IgD-negative memory B cell (primary cell): Measurements from ENCODE around the gene SMYD4. TPM values are rescaled to one million over a fixed set of nuclear protein-coding genes. Genes with fewer than 3 reads are reported as not detected.
"Not testable (repeated sequence)": the region's sequence is repeated elsewhere in the genome, so short reads cannot be mapped to it uniquely, and the experiment has no call there.

Source experiments
- H3K27ac Mint-ChIP-seq, 3 donors: one replicate each; pipeline ENCODE4 v1.8.0; 2020 to 2022; ENCODE audit warnings: mild to moderate bottlenecking in 3 of 3, mixed read lengths in 3 of 3, moderate library complexity in 1 of 3
- H3K27me3 Mint-ChIP-seq: one replicate; pipeline ENCODE4 v1.8.0; 2021; ENCODE audit warnings: mixed read lengths
- H3K36me3 Mint-ChIP-seq: one replicate; pipeline ENCODE4 v1.8.0; 2020; ENCODE audit warnings: mild to moderate bottlenecking, mixed read lengths
- H3K4me1 Mint-ChIP-seq, 3 donors: one replicate each; pipeline ENCODE4 v1.8.0; 2020 to 2022; ENCODE audit warnings: mixed read lengths in 3 of 3, mild to moderate bottlenecking in 1 of 3
- H3K4me3 Mint-ChIP-seq, 4 donors: one replicate each; pipeline ENCODE4 v1.8.0; 2020 to 2022; ENCODE audit warnings: mild to moderate bottlenecking in 4 of 4, mixed read lengths in 4 of 4, moderate library complexity in 3 of 4
- H3K9me3 Mint-ChIP-seq, 3 donors: one replicate each; pipeline ENCODE4 v1.8.0; 2020 to 2021; ENCODE audit warnings: mixed read lengths in 3 of 3, mild to moderate bottlenecking in 1 of 3
- polyA plus RNA-seq: library from polyadenylated mRNA; unstranded; fragments of 300-500 nt; fragmentation: Illumina TruSeq; gene quantifications from one replicate; pipeline ENCODE4 v1.2.3, GENCODE V29; 2021

Gene SMYD4
- 12.7 TPM for polyA plus RNA-seq

- Mint-ChIP-seq H3K9me3 (no peaks in the 10 kb centered on the region), H3K36me3 (peaks cover 9% of the 10 kb centered on the region), H3K27me3 (no peaks in the 10 kb centered on the region), H3K27ac (peak within 1 kb of the TSS; percentile 85 to 95 (median 92)), H3K4me3 (peak within 1 kb of the TSS; percentile 91 to 97 (median 96)), H3K4me1 (peaks cover 26 to 39% (median 35%) of the 10 kb centered on the region in 3 donors)
Observed at GRCh38 chr17:1829592-1830257, at the start of gene SMYD4, which contains the start of gene RPA1. TSS of gene SMYD4 (minus strand) at chr17:1829902. CDS start at chr17:1827994, 1,908 bp downstream. TSS of gene RPA1 (plus strand) at chr17:1830005. CDS start at chr17:1830094, 89 bp downstream.

GRCh38 chr17:1878419-1879121, 48.9 kb upstream of the SMYD4 start:
- Mint-ChIP-seq H3K9me3 (no peaks in the 10 kb centered on the region), H3K27me3 (no peaks in the 10 kb centered on the region), H3K36me3 (peaks cover 3% of the 10 kb centered on the region), H3K4me3 (no peak overlapping the region), H3K4me1 (no peaks in the 10 kb centered on the region), H3K27ac (no peak overlapping the region)

- no peak overlapping the region for H3K4me3 Mint-ChIP-seq
- peaks cover 3% of the 10 kb centered on the region for H3K36me3 Mint-ChIP-seq
- H3K27me3 Mint-ChIP-seq, result no peaks in the 10 kb centered on the region
- no peak overlapping the region for H3K27ac Mint-ChIP-seq
- peaks cover 0 to 3% (median 0%) of the 10 kb centered on the region in 3 donors for H3K4me1 Mint-ChIP-seq
- no peaks in the 10 kb centered on the region for H3K9me3 Mint-ChIP-seq
Observed at GRCh38 chr17:1875597-1875996, 45.9 kb upstream of the SMYD4 start.

GRCh38 chr17:1873418-1873817, 43.7 kb upstream of the SMYD4 start:
- Mint-ChIP-seq H3K27ac (peak overlapping the region in 1 of 3 donors; percentile 57), H3K9me3 (no peaks in the 10 kb centered on the region), H3K4me1 (peaks cover 0 to 3% (median 0%) of the 10 kb centered on the region in 3 donors), H3K4me3 (no peak overlapping the region), H3K36me3 (no peaks in the 10 kb centered on the region), H3K27me3 (no peaks in the 10 kb centered on the region)

- Mint-ChIP-seq H3K36me3 (no peaks in the 10 kb centered on the region), H3K9me3 (no peaks in the 10 kb centered on the region), H3K27ac (peak overlapping the region in 1 of 3 donors; percentile 57), H3K27me3 (no peaks in the 10 kb centered on the region), H3K4me1 (peaks cover 0 to 3% (median 0%) of the 10 kb centered on the region in 3 donors), H3K4me3 (no peak overlapping the region)
Observed at GRCh38 chr17:1872976-1873375, 43.3 kb upstream of the SMYD4 start.

- Mint-ChIP-seq H3K36me3 (no peaks in the 10 kb centered on the region), H3K4me3 (no peak overlapping the region), H3K4me1 (peaks cover 0 to 3% (median 0%) of the 10 kb centered on the region in 3 donors), H3K27me3 (no peaks in the 10 kb centered on the region), H3K9me3 (no peaks in the 10 kb centered on the region), H3K27ac (no peak overlapping the region)
Observed at GRCh38 chr17:1872254-1872653, 42.6 kb upstream of the SMYD4 start.

GRCh38 chr17:1871756-1872155, 42.1 kb upstream of the SMYD4 start:
- H3K36me3 Mint-ChIP-seq, result no peaks in the 10 kb centered on the region
- H3K4me3 Mint-ChIP-seq, result no peak overlapping the region
- H3K27ac Mint-ChIP-seq, result peak overlapping the region in 1 of 3 donors; percentile 67
- peaks cover 0 to 5% (median 0%) of the 10 kb centered on the region in 3 donors for H3K4me1 Mint-ChIP-seq
- no peaks in the 10 kb centered on the region for H3K9me3 Mint-ChIP-seq
- H3K27me3 Mint-ChIP-seq, result no peaks in the 10 kb centered on the region

- H3K36me3 Mint-ChIP-seq, result no peaks in the 10 kb centered on the region
- peak overlapping the region in 1 of 3 donors; percentile 50 for H3K27ac Mint-ChIP-seq
- peaks cover 0 to 5% (median 0%) of the 10 kb centered on the region in 3 donors for H3K4me1 Mint-ChIP-seq
- no peaks in the 10 kb centered on the region for H3K27me3 Mint-ChIP-seq
- H3K9me3 Mint-ChIP-seq, result no peaks in the 10 kb centered on the region
- no peak overlapping the region for H3K4me3 Mint-ChIP-seq
Observed at GRCh38 chr17:1870592-1870991, 40.9 kb upstream of the SMYD4 start.

GRCh38 chr17:1868090-1868489, 38.4 kb upstream of the SMYD4 start:
- Mint-ChIP-seq H3K9me3 (no peaks in the 10 kb centered on the region), H3K27ac (no peak overlapping the region), H3K36me3 (no peaks in the 10 kb centered on the region), H3K4me1 (peaks cover 0 to 7% (median 1%) of the 10 kb centered on the region in 3 donors), H3K4me3 (no peak overlapping the region), H3K27me3 (no peaks in the 10 kb centered on the region)

GRCh38 chr17:1867307-1867706, 37.6 kb upstream of the SMYD4 start:
- Mint-ChIP-seq H3K27ac (no peak overlapping the region), H3K4me1 (peaks cover 0 to 5% (median 1%) of the 10 kb centered on the region in 3 donors), H3K4me3 (no peak overlapping the region), H3K36me3 (no peaks in the 10 kb centered on the region), H3K9me3 (no peaks in the 10 kb centered on the region), H3K27me3 (no peaks in the 10 kb centered on the region)

GRCh38 chr17:1865252-1866037, 35.7 kb upstream of the SMYD4 start:
- Mint-ChIP-seq H3K36me3 (no peaks in the 10 kb centered on the region), H3K4me1 (peaks cover 0 to 3% (median 3%) of the 10 kb centered on the region in 3 donors), H3K27ac (no peak overlapping the region), H3K4me3 (no peak overlapping the region), H3K27me3 (no peaks in the 10 kb centered on the region), H3K9me3 (no peaks in the 10 kb centered on the region)

GRCh38 chr17:1861391-1862010, 31.8 kb upstream of the SMYD4 start:
- H3K27me3 Mint-ChIP-seq, result no peaks in the 10 kb centered on the region
- H3K9me3 Mint-ChIP-seq, result no peaks in the 10 kb centered on the region
- peak overlapping the region in 1 of 3 donors; percentile 69 for H3K27ac Mint-ChIP-seq
- peaks cover 0 to 3% (median 1%) of the 10 kb centered on the region in 3 donors for H3K4me1 Mint-ChIP-seq
- H3K4me3 Mint-ChIP-seq, result peak overlapping the region in 1 of 4 donors; percentile 32
- H3K36me3 Mint-ChIP-seq, result peaks cover 1% of the 10 kb centered on the region

GRCh38 chr17:1860978-1861377, 31.3 kb upstream of the SMYD4 start:
- Mint-ChIP-seq H3K36me3 (peaks cover 1% of the 10 kb centered on the region), H3K9me3 (no peaks in the 10 kb centered on the region), H3K4me3 (no peak overlapping the region), H3K4me1 (peaks cover 0 to 3% (median 1%) of the 10 kb centered on the region in 3 donors), H3K27me3 (no peaks in the 10 kb centered on the region), H3K27ac (peak overlapping the region in 1 of 3 donors; percentile 69)

- H3K4me3 Mint-ChIP-seq, H3K27me3 Mint-ChIP-seq, H3K27ac Mint-ChIP-seq, H3K9me3 Mint-ChIP-seq, H3K36me3 Mint-ChIP-seq, H3K4me1 Mint-ChIP-seq: not testable (repeated sequence)
Observed at GRCh38 chr17:1856462-1856861, 26.8 kb upstream of the SMYD4 start.
